Prostate gland (tissue), 2 donors: ENCODE results near the gene PWWP2B.

Source experiments
- POLR2A ChIP-seq: fragments of 450-650 bp; IDR thresholded peaks from one replicate; pipeline ENCODE4 v1.6.1; 2016; ENCODE audit warnings: antibody characterized with exemption, mild to moderate bottlenecking
- POLR2AphosphoS5 ChIP-seq: sonication (generic); formaldehyde crosslinking; IDR thresholded peaks from one replicate; pipeline ENCODE4 v1.6.1; 2017; ENCODE audit warnings: antibody characterized with exemption
- TF ChIP-seq, protein P1 (sequence below), 4 experiments: fragments of 200-600 bp in 2 of 4; fragments of 450-650 bp in 2 of 4; sonication (generic) in 2 of 4; IDR thresholded peaks; 1 replicate in 3 of 4; 2 replicates in 1 of 4; pipeline ENCODE4 v1.5.1; 2016 to 2019; ENCODE audit warnings: antibody characterized with exemption in 4 of 4, mild to moderate bottlenecking in 2 of 4, moderate library complexity in 2 of 4

DNA sequence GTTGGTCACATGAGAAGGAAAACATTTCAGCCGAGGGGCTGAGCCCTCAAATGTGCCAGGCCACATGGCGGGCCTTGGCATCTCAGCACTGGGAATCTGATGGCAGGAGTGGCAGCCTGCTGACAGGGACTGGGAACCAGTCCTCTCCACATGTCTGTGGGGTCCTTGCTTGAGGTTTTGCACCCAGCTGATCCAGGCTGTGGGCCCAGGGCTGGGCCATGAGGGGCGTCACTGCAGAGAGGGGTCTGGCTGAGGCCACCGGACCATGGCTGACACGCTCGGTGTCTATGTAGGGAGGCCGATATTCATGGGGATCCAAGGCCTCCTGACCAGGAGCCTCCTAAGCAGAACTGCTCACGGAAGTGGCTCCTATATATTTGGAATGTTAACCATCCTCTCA lies 31.0 kb upstream of the PWWP2B start:
- TF ChIP-seq POLR2AphosphoS5 = no peak
- TF ChIP-seq, protein P1, sequence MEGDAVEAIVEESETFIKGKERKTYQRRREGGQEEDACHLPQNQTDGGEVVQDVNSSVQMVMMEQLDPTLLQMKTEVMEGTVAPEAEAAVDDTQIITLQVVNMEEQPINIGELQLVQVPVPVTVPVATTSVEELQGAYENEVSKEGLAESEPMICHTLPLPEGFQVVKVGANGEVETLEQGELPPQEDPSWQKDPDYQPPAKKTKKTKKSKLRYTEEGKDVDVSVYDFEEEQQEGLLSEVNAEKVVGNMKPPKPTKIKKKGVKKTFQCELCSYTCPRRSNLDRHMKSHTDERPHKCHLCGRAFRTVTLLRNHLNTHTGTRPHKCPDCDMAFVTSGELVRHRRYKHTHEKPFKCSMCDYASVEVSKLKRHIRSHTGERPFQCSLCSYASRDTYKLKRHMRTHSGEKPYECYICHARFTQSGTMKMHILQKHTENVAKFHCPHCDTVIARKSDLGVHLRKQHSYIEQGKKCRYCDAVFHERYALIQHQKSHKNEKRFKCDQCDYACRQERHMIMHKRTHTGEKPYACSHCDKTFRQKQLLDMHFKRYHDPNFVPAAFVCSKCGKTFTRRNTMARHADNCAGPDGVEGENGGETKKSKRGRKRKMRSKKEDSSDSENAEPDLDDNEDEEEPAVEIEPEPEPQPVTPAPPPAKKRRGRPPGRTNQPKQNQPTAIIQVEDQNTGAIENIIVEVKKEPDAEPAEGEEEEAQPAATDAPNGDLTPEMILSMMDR (IDR thresholded peaks at IDR 0.05) = no peak
- TF ChIP-seq POLR2A = no peak
